ENCODE measurements around the gene NR1I3.

GRCh38 chr1:161258439-161259344 lies 20.7 kb upstream of the NR1I3 start, which contains the start of gene PCP4L1:
- TF ChIP-seq POLR2A (IDR thresholded peaks at IDR 0.05) (no peak), CTCF (IDR thresholded peaks at IDR 0.05) (no peak)

All from lower leg skin (tissue), 3 donors.